ENCODE measurements around the gene DLX6.

Gene DLX6

GRCh38 chr7:96996111-96996957 is 9.0 kb upstream of the DLX6 start:
- no peak overlapping the region for H3K4me3 ChIP-seq (ENCODE audit: low read depth, low read length)
- TF ChIP-seq CTCF (IDR thresholded peaks at IDR 0.05; ENCODE audit: low read depth, low read length): no peak

- no peak for TF ChIP-seq CTCF (IDR thresholded peaks at IDR 0.05; ENCODE audit: low read depth, low read length)
- no peak overlapping the region for H3K4me3 ChIP-seq (ENCODE audit: low read depth, low read length)
Observed at GRCh38 chr7:96996958-96997511, 8.3 kb upstream of the DLX6 start.

- no peak for TF ChIP-seq CTCF (IDR thresholded peaks at IDR 0.05; ENCODE audit: low read depth, low read length)
- H3K4me3 ChIP-seq (ENCODE audit: low read depth, low read length): no peak overlapping the region
Observed at GRCh38 chr7:96997512-96998032, 7.8 kb upstream of the DLX6 start.

- TF ChIP-seq CTCF (IDR thresholded peaks at IDR 0.05; ENCODE audit: low read depth, low read length): no peak
- H3K4me3 ChIP-seq (ENCODE audit: low read depth, low read length): no peak overlapping the region
Observed at GRCh38 chr7:96998333-96998732, 7.0 kb upstream of the DLX6 start.

GRCh38 chr7:96998744-96999143 is 6.6 kb upstream of the DLX6 start:
- TF ChIP-seq CTCF (IDR thresholded peaks at IDR 0.05; ENCODE audit: low read depth, low read length): no peak
- no peak overlapping the region for H3K4me3 ChIP-seq (ENCODE audit: low read depth, low read length)

- TF ChIP-seq CTCF (IDR thresholded peaks at IDR 0.05; ENCODE audit: low read depth, low read length): no peak
- H3K4me3 ChIP-seq (ENCODE audit: low read depth, low read length): no peak overlapping the region
Observed at GRCh38 chr7:97001221-97001620, 4.1 kb upstream of the DLX6 start.

Measured in WI38 (cell line).